GM23338 (cell line): ENCODE results near the gene ATG4B. TPM values are rescaled to one million over a fixed set of nuclear protein-coding genes. Genes with fewer than 3 reads are reported as not detected.

Source experiments
- ATAC-seq: fragments of 200-7000 bp; cut with Tn5 transposase; 3 replicates; pipeline ENCODE4 v1.9.1; 2020
- DNase-seq: peaks from one replicate; pipeline ENCODE4 v3.0.0-alpha.2; 2015; ENCODE audit warnings: low spot score
- H2AFZ ChIP-seq: fragments of 200-600 bp; sonication (generic); 2 replicates; pipeline ENCODE4 v1.8.0; 2016; ENCODE audit warnings: antibody characterized with exemption, mild to moderate bottlenecking, moderate library complexity
- H3F3A ChIP-seq: fragments of 200-600 bp; sonication (generic); replicated peaks from 2 replicates; pipeline ENCODE4 v1.8.0; 2017; ENCODE audit warnings: antibody characterized with exemption, mixed run types, low read depth
- H3K27ac ChIP-seq: fragments of 200-600 bp; sonication (generic); 2 replicates; pipeline ENCODE4 v1.6.1; 2016; ENCODE audit warnings: low read depth
- H3K27me3 ChIP-seq: fragments of 200-600 bp; sonication (generic); 2 replicates; pipeline ENCODE4 v1.8.0; 2016; ENCODE audit warnings: mild to moderate bottlenecking, mixed run types, moderate library complexity; ENCODE audit not compliant: insufficient read depth
- H3K36me3 ChIP-seq: fragments of 200-600 bp; sonication (generic); 2 replicates; pipeline ENCODE4 v1.8.0; 2016; ENCODE audit warnings: mild to moderate bottlenecking; ENCODE audit not compliant: insufficient read depth
- H3K4me1 ChIP-seq: fragments of 200-600 bp; sonication (generic); 2 replicates; pipeline ENCODE4 v1.8.0; 2016; ENCODE audit warnings: mild to moderate bottlenecking, moderate library complexity; ENCODE audit not compliant: insufficient read depth
- H3K4me2 ChIP-seq: fragments of 200-600 bp; sonication (generic); 2 replicates; pipeline ENCODE4 v1.7.1; 2017; ENCODE audit warnings: mixed run types
- H3K4me3 ChIP-seq: fragments of 200-600 bp; sonication (generic); 2 replicates; pipeline ENCODE4 v1.6.1; 2016; ENCODE audit warnings: mixed run types
- H3K79me2 ChIP-seq: fragments of 200-600 bp; sonication (generic); replicated peaks from 2 replicates; pipeline ENCODE4 v1.8.0; 2017; ENCODE audit warnings: mild to moderate bottlenecking; ENCODE audit not compliant: insufficient read depth
- H3K9me2 ChIP-seq: fragments of 200-600 bp; sonication (generic); 2 replicates; pipeline ENCODE4 v1.8.0; 2017; ENCODE audit not compliant: insufficient read depth
- H4K20me1 ChIP-seq: fragments of 200-600 bp; sonication (generic); replicated peaks from 2 replicates; pipeline ENCODE4 v1.8.0; 2017; ENCODE audit warnings: mild to moderate bottlenecking; ENCODE audit not compliant: insufficient read depth
- H3K27ac Mint-ChIP-seq: 2 replicates; pipeline ENCODE4 v1.8.0; 2020; ENCODE audit warnings: inconsistent platforms, mild to moderate bottlenecking, moderate library complexity, mixed read lengths
- H3K27me3 Mint-ChIP-seq: 3 replicates; pipeline ENCODE4 v1.8.0; 2022; ENCODE audit warnings: low read depth, mild to moderate bottlenecking, moderate library complexity, mixed read lengths, inconsistent platforms; ENCODE audit not compliant: insufficient read depth, poor library complexity
- H3K36me3 Mint-ChIP-seq: 3 replicates; pipeline ENCODE4 v1.8.0; 2021; ENCODE audit warnings: low read depth, mild to moderate bottlenecking, inconsistent platforms, moderate library complexity, mixed read lengths
- H3K4me1 Mint-ChIP-seq: 3 replicates; pipeline ENCODE4 v1.8.0; 2020; ENCODE audit warnings: mild to moderate bottlenecking, inconsistent platforms, mixed read lengths
- H3K4me3 Mint-ChIP-seq: 3 replicates; pipeline ENCODE4 v1.8.0; 2021; ENCODE audit warnings: moderate library complexity, mild to moderate bottlenecking, inconsistent platforms, mixed read lengths
- H3K9me3 Mint-ChIP-seq: 3 replicates; pipeline ENCODE4 v1.8.0; 2020; ENCODE audit warnings: moderate library complexity, mild to moderate bottlenecking, inconsistent platforms, mixed read lengths
- CREB1 ChIP-seq: fragments of 250-450 bp; sonication (Bioruptor Pico); IDR thresholded peaks from 2 replicates; pipeline ENCODE4 v1.5.0; 2020; ENCODE audit warnings: low read depth, mild to moderate bottlenecking, moderate library complexity
- EZH2 ChIP-seq: fragments of 200-600 bp; sonication (generic); IDR thresholded peaks from one replicate; pipeline ENCODE4 v1.8.0; 2017; ENCODE audit warnings: antibody characterized with exemption, mild to moderate bottlenecking, low read depth; ENCODE audit not compliant: unreplicated experiment
- EZH2phosphoT487 ChIP-seq: fragments of 200-600 bp; sonication (generic); IDR thresholded peaks from one replicate; pipeline ENCODE4 v1.8.1; 2018; ENCODE audit warnings: antibody characterized with exemption; ENCODE audit not compliant: unreplicated experiment
- JUNB ChIP-seq: IDR thresholded peaks from one replicate; pipeline ENCODE4 v1.6.1; 2016; ENCODE audit warnings: antibody characterized with exemption; ENCODE audit not compliant: unreplicated experiment
- NANOG ChIP-seq: IDR thresholded peaks from 2 replicates; pipeline ENCODE4 v1.6.1; 2016; ENCODE audit warnings: antibody characterized with exemption, borderline replicate concordance
- POLR2AphosphoS5 ChIP-seq: IDR thresholded peaks from 2 replicates; pipeline ENCODE4 v1.6.1; 2016; ENCODE audit warnings: antibody characterized with exemption, low read depth
- STAT1 ChIP-seq: IDR thresholded peaks from one replicate; pipeline ENCODE4 v1.6.1; 2016; ENCODE audit warnings: antibody characterized with exemption; ENCODE audit not compliant: unreplicated experiment
- ZNF114 ChIP-seq: fragments of 250-450 bp; sonication (Bioruptor Pico); IDR thresholded peaks from 2 replicates; pipeline ENCODE4 v1.5.0; 2020; ENCODE audit warnings: mild to moderate bottlenecking, moderate library complexity
- ZNF331 ChIP-seq: fragments of 250-450 bp; sonication (Bioruptor Pico); IDR thresholded peaks from 2 replicates; pipeline ENCODE4 v1.5.0; 2020; ENCODE audit warnings: low read depth, mild to moderate bottlenecking, moderate library complexity
- polyA plus RNA-seq: library from polyadenylated mRNA; unstranded; fragments of >200 nt; fragmentation: Nextera tagmentation; extraction: Ambion mirVana; gene quantifications from 2 replicates; pipeline ENCODE4 v1.2.1, GENCODE V29; 2016
- total RNA-seq: library from RNA; depleted of rRNA; stranded (reverse); fragments of >200 nt; shearing (Covaris generic); gene quantifications from 2 replicates; pipeline ENCODE4 v1.2.3, GENCODE V29; 2014
- TF ChIP-seq, protein P1 (sequence below): IDR thresholded peaks from 2 replicates; pipeline ENCODE4 v1.6.1; 2016; ENCODE audit warnings: antibody characterized with exemption
- TF ChIP-seq, protein P2 (sequence below): IDR thresholded peaks from one replicate; pipeline ENCODE4 v1.6.1; 2018; ENCODE audit warnings: antibody characterized with exemption; ENCODE audit not compliant: unreplicated experiment
- TF ChIP-seq, protein P3 (sequence below): fragments of 250-450 bp; sonication (Bioruptor Pico); IDR thresholded peaks from 2 replicates; pipeline ENCODE4 v1.5.0; 2020; ENCODE audit warnings: mild to moderate bottlenecking, moderate library complexity
- TF ChIP-seq, protein P4 (sequence below), 2 experiments: fragments of 200-600 bp in 1 of 2; sonication (generic) in 1 of 2; conservative IDR thresholded peaks; 2 replicates each; pipeline versions ENCODE4 v1.5.1 to v1.6.1; 2016 to 2017; ENCODE audit warnings: antibody characterized with exemption in 2 of 2, low read depth in 2 of 2, mild to moderate bottlenecking in 2 of 2, moderate library complexity in 1 of 2

The ATG4B gene
- total and polyA plus RNA-seq, 2 experiments from 2014 or later, result 102 to 104 TPM

DNA sequence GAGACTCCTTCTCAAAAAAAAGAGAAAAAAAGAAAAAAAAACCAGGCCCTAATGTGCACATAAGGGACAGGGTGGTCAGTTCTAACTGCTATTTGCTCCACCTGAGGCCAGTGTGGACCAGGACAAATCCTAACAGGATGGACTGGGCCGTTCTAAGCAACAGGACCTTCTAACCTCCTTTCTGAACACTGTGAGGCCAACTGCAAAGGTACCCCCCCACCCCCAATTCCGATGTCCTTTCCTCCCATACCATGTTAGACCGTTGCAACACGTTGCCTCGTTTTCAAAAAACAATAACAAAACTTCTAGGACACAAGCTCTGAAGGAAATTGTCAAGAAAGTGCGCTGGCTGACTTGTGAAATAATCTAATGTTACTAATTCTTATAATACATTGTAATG lies 1.7 kb upstream of the ATG4B start:
- DNase-seq (no peak), ATAC-seq (no peak)
- H3K27ac ChIP-seq, result peak overlapping the region; percentile 50; the same call in 1 of the 2 replicates
- peak overlapping the region; percentile 98 for H3K4me3 ChIP-seq
- no peaks in the 10 kb centered on the region for H3K27me3 ChIP-seq
- Mint-ChIP-seq H3K4me1 (peaks cover 23% of the 10 kb centered on the region), H3K27ac (no peak overlapping the region), H3K4me3 (peak overlapping the region; percentile 85), H3K36me3 (peaks cover 57% of the 10 kb centered on the region), H3K9me3 (peaks cover 22% of the 10 kb centered on the region), H3K27me3 (peaks cover 16% of the 10 kb centered on the region)
- TF ChIP-seq EZH2phosphoT487, result no peak
- TF ChIP-seq CREB1 (CRISPR knock-in tag), result no peak
- TF ChIP-seq, protein P1, sequence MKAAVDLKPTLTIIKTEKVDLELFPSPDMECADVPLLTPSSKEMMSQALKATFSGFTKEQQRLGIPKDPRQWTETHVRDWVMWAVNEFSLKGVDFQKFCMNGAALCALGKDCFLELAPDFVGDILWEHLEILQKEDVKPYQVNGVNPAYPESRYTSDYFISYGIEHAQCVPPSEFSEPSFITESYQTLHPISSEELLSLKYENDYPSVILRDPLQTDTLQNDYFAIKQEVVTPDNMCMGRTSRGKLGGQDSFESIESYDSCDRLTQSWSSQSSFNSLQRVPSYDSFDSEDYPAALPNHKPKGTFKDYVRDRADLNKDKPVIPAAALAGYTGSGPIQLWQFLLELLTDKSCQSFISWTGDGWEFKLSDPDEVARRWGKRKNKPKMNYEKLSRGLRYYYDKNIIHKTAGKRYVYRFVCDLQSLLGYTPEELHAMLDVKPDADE, result no peak
- no peak for TF ChIP-seq POLR2AphosphoS5
- TF ChIP-seq ZNF114 (CRISPR knock-in tag), result no peak
- no peak for TF ChIP-seq NANOG
- TF ChIP-seq JUNB, result no peak
- TF ChIP-seq STAT1, result no peak
- TF ChIP-seq, protein P2, sequence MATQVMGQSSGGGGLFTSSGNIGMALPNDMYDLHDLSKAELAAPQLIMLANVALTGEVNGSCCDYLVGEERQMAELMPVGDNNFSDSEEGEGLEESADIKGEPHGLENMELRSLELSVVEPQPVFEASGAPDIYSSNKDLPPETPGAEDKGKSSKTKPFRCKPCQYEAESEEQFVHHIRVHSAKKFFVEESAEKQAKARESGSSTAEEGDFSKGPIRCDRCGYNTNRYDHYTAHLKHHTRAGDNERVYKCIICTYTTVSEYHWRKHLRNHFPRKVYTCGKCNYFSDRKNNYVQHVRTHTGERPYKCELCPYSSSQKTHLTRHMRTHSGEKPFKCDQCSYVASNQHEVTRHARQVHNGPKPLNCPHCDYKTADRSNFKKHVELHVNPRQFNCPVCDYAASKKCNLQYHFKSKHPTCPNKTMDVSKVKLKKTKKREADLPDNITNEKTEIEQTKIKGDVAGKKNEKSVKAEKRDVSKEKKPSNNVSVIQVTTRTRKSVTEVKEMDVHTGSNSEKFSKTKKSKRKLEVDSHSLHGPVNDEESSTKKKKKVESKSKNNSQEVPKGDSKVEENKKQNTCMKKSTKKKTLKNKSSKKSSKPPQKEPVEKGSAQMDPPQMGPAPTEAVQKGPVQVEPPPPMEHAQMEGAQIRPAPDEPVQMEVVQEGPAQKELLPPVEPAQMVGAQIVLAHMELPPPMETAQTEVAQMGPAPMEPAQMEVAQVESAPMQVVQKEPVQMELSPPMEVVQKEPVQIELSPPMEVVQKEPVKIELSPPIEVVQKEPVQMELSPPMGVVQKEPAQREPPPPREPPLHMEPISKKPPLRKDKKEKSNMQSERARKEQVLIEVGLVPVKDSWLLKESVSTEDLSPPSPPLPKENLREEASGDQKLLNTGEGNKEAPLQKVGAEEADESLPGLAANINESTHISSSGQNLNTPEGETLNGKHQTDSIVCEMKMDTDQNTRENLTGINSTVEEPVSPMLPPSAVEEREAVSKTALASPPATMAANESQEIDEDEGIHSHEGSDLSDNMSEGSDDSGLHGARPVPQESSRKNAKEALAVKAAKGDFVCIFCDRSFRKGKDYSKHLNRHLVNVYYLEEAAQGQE, result no peak
- no peak for TF ChIP-seq EZH2
- TF ChIP-seq, protein P3, sequence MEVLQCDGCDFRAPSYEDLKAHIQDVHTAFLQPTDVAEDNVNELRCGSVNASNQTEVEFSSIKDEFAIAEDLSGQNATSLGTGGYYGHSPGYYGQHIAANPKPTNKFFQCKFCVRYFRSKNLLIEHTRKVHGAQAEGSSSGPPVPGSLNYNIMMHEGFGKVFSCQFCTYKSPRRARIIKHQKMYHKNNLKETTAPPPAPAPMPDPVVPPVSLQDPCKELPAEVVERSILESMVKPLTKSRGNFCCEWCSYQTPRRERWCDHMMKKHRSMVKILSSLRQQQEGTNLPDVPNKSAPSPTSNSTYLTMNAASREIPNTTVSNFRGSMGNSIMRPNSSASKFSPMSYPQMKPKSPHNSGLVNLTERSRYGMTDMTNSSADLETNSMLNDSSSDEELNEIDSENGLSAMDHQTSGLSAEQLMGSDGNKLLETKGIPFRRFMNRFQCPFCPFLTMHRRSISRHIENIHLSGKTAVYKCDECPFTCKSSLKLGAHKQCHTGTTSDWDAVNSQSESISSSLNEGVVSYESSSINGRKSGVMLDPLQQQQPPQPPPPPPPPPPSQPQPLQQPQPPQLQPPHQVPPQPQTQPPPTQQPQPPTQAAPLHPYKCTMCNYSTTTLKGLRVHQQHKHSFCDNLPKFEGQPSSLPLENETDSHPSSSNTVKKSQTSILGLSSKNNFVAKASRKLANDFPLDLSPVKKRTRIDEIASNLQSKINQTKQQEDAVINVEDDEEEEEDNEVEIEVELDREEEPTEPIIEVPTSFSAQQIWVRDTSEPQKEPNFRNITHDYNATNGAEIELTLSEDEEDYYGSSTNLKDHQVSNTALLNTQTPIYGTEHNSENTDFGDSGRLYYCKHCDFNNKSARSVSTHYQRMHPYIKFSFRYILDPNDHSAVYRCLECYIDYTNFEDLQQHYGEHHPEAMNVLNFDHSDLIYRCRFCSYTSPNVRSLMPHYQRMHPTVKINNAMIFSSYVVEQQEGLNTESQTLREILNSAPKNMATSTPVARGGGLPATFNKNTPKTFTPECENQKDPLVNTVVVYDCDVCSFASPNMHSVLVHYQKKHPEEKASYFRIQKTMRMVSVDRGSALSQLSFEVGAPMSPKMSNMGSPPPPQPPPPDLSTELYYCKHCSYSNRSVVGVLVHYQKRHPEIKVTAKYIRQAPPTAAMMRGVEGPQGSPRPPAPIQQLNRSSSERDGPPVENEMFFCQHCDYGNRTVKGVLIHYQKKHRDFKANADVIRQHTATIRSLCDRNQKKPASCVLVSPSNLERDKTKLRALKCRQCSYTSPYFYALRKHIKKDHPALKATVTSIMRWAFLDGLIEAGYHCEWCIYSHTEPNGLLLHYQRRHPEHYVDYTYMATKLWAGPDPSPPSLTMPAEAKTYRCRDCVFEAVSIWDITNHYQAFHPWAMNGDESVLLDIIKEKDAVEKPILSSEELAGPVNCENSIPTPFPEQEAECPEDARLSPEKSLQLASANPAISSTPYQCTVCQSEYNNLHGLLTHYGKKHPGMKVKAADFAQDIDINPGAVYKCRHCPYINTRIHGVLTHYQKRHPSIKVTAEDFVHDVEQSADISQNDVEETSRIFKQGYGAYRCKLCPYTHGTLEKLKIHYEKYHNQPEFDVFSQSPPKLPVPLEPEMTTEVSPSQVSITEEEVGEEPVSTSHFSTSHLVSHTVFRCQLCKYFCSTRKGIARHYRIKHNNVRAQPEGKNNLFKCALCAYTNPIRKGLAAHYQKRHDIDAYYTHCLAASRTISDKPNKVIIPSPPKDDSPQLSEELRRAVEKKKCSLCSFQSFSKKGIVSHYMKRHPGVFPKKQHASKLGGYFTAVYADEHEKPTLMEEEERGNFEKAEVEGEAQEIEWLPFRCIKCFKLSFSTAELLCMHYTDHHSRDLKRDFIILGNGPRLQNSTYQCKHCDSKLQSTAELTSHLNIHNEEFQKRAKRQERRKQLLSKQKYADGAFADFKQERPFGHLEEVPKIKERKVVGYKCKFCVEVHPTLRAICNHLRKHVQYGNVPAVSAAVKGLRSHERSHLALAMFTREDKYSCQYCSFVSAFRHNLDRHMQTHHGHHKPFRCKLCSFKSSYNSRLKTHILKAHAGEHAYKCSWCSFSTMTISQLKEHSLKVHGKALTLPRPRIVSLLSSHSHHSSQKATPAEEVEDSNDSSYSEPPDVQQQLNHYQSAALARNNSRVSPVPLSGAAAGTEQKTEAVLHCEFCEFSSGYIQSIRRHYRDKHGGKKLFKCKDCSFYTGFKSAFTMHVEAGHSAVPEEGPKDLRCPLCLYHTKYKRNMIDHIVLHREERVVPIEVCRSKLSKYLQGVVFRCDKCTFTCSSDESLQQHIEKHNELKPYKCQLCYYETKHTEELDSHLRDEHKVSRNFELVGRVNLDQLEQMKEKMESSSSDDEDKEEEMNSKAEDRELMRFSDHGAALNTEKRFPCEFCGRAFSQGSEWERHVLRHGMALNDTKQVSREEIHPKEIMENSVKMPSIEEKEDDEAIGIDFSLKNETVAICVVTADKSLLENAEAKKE (CRISPR knock-in tag), result no peak
- TF ChIP-seq, protein P4, sequence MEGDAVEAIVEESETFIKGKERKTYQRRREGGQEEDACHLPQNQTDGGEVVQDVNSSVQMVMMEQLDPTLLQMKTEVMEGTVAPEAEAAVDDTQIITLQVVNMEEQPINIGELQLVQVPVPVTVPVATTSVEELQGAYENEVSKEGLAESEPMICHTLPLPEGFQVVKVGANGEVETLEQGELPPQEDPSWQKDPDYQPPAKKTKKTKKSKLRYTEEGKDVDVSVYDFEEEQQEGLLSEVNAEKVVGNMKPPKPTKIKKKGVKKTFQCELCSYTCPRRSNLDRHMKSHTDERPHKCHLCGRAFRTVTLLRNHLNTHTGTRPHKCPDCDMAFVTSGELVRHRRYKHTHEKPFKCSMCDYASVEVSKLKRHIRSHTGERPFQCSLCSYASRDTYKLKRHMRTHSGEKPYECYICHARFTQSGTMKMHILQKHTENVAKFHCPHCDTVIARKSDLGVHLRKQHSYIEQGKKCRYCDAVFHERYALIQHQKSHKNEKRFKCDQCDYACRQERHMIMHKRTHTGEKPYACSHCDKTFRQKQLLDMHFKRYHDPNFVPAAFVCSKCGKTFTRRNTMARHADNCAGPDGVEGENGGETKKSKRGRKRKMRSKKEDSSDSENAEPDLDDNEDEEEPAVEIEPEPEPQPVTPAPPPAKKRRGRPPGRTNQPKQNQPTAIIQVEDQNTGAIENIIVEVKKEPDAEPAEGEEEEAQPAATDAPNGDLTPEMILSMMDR (conservative IDR thresholded peaks at IDR 0.05; ENCODE audit: low read depth in 2 of 2), result no peak
- TF ChIP-seq ZNF331 (CRISPR knock-in tag), result no peak
- peak overlapping the region; percentile 92 for H2AFZ ChIP-seq
- peak overlapping the region; percentile 99 for H3K4me2 ChIP-seq
- H3K79me2 ChIP-seq, result peaks cover 80% of the 10 kb centered on the region
- H3K36me3 ChIP-seq, result peaks cover 22% of the 10 kb centered on the region
- peaks cover 18% of the 10 kb centered on the region for H3F3A ChIP-seq
- H3K4me1 ChIP-seq, result peaks cover 12% of the 10 kb centered on the region
- H4K20me1 ChIP-seq, result peaks cover 46% of the 10 kb centered on the region
- H3K9me2 ChIP-seq, result no peaks in the 10 kb centered on the region
